GM21786 (cell line): ENCODE results near the gene GTPBP3.

ENCODE experiments used
- ATAC-seq: cut with Tn5 transposase; IDR thresholded peaks from one replicate; pipeline ENCODE4 v1.9.1; 2021; ENCODE audit not compliant: unreplicated experiment

The GTPBP3 gene

DNA sequence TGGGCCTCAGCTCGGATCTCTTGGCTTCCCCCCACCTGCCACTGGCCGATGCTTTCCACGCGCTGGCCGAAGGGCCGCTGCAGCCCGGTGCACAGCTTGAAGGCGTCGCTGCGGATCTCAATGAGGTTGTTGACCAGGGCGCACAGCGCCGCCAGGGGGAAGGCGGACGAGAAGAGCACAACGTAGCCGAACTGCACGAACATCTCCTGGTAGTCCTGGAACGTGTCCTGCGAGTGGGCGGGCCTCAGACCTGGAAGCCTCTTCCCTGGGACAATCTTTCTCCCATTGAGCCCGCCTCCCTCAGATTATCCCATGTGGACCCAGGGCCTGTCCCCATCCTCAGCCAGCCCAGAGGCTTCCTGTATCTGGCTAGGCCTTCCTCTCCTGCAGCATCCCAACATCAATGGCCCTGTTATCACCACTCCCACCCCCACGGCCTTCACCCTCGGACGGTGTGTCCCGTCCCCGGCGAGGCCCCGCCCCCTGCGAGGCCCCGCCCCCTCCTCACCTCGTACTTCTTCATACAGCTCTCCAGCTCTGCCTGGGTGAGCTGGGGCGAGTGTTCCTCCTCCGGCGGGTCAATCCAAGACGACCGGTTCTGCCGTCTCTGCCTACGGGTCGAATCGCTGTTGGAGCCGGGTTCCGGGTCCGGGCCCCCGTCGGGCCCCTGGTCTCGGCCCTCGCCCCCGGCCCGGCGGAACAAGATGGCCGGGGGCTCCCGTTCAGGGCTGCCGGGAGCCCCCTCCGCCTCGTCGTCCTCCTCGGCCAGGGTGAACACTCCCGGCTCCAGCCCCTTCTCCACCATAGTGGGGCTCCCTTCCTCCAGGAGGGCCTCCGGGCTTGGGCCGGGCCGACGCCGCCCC lies 9.5 kb upstream of the GTPBP3 start:
- ATAC-seq: no peak

DNA sequence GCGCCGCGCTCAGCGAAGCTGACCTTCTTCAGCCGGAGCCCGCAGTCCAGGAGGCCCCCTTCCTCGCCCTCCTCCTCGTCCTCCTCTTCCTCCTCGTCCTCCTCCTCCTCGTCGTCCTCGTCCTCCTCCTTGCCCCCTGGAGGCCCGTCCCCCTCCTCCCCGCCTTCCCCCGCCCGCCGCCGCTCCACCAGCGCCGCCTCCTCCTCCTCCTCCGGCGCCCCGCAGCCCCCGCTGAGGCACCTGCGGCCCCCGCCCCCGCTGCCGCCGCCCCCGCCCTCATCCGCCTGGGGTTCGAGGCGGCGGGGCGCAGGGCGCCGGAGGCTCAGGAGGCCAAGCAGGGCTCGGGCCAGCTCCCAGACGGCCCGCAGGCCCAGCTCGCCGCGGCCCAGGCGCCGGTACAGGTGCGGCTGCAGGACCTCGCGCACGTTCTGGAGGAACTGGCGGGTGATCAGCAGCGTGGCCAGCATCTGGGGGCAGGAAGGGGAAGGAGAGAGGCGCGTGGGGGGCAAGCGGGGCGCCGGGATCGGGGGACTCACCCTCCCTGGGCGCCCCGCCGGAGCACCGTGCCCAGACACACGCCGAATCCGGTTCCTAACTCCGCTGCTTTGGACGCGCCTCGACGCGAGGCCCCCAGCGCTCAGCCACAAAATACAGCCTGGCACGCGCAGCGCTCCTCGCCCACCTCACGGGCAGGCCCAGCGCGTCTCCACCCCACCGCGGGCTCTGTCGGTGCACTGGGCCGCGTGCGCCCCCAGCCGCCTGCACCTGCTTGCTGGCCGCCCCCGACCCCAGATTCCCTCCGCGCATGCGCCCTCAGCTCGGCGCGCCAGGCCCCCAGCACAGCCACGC lies 8.6 kb upstream of the GTPBP3 start:
- no peak for ATAC-seq

DNA sequence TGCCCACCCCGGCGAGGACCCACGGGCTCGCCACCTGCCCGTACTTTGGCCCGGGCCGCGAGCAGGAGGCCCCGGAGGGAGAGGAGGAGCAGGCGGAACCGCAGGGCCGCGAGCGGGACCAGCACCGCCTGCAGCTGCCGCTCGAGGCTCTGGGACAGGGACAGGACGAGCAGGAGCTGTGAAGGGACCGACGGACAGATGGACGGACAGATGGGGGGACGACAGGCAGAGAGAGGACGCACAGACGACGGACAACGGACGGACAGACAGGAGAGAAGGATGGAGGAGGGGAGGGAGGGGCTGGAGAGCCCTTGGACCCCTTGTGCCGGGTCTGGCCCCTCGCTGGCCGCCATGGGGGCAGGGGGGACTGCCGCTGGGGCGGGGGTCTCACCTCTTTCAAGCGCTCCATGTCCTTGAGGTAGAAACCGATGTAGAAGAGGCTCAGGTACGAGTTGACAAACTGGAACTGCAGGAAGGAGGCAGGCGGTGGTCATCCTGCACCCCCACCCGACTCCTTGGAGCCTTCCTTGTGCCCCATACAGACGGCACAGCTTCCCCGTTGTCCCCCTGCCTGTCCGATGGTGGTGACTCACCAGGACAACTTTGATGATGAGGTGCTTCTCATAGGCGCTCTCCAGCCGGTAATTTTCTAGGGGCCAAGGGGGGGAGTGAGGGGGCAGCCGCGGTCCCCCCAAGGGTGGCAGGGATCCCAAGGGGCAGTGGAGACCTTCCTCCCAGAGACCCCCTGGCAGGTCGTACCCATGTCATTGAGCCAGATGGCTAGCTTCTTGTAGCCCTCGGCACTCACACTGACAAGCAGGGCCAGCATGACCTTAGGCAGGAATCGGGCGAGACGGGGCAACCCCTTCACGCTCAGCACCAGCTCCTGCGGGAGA lies 7.7 kb upstream of the GTPBP3 start:
- ATAC-seq: no peak

DNA sequence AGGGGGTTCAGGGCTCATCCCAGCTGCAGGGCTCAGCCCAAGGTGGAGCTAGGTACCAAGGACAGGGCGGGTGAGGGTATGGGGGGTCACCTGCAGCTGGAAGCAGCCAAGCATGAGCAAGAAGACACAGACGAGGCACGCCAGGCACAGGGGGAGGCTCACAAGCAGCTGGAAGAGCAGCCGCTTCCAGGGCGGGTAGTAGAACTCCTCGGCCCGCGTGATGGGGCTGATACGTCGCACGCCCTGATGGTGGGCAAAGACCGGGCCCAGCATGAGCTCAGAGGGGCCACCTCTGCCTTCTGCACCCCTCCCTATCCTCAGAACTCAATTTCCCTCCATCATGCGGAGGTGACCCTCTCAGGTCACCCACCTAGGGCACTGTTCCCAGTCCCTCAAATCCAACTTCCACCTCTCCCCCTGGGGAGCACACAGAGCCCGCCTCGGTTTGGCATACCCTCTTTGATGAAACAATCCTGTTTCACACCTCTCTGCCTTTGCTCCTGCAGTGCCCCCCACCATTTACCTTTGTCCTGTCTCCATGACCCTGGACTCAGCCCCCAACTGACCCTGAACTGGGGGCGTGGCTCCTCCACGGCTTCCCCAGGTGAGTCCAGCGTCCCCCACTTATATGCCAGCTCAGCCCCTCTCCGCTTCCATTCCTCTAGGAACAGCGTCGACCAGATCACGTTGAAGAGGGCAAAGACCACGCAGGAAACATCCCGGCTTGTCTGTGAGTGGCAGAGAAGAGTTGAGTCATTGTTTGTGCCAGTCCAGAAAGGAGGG lies 6.9 kb upstream of the GTPBP3 start:
- ATAC-seq: no peak

DNA sequence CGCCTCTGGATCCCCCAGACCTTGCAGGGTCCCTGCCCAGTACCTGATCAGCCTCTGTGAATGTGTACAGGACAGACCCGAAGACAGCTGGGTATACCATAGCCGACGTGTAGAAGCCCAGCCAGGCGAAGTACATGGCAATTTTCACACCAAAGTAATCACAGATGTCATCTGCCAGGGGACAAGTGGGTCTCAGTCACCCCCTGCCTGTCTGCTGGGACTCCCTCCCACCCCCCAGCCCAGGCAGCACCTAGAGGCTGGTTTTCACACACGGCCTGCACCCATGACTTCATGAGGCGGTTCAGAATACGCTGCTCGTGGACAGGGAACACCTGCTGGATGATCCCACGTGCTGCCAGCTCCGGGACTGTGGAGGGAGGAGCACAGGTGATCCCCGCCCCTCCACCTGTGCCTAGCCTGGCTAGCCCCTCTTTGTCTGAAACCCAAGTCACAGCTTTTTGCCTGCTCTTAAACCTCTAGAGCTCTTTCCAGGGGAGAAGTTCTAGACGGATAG lies 6.3 kb upstream of the GTPBP3 start:
- no peak for ATAC-seq

DNA sequence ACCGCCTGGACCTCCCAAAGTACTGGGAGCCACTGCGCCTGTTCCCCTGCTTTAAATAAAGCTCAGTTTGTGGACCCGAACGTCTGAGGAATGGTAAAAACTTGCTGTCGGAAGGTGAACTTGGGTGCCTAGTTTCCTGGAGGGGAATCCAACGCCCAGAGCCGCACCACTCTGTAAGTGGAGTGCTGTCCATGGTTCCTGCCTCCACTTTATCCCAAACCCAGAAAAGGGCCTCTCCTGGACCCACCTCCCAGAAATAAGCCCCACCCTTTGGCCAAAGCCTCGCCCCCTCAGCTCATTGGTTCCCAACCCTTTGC lies 5.0 kb upstream of the GTPBP3 start:
- no peak for ATAC-seq

DNA sequence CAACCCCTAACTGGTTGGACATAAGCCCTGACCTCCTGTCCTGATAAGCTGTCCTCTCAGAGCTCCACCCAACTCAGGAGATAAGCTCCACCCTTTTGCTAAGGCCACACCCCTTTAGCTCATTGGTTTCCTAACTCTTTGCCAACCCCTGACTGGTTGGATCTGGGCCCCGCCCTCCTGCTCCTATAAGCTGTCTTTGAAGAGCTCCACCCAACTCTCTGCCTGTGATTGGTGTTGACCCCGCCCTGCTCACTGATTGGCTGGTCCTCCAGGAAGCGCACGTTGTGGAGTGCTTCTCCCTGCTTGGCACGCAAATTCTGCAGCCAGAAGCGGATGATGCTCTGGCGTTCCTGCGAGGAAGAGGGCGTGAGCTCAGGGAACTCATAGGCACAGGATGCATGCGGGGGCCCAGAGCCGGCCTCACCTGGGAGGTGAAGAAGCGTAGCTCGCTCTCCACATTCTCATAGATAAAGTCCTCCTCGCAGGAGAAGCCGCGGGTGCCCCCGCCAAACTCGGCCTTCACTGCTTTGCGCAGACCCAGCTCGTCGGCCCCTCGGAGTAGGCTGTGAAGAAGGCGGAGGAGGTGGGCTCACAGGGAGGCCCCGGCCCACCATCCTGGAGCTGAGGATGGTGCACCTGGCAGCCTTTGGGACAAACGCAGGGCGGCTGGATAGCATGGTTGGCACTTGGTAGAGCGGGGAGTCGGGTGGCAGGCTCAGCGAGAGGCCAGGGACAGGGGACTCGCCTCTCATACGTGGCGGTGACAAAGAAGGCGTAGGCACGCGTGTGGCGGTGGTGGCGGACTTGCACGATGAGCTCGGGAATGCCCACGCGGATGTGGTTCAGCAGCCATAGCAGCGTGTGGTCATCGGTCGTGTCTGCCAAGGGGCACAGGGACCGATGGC lies 4.4 kb upstream of the GTPBP3 start:
- ATAC-seq: no peak

DNA sequence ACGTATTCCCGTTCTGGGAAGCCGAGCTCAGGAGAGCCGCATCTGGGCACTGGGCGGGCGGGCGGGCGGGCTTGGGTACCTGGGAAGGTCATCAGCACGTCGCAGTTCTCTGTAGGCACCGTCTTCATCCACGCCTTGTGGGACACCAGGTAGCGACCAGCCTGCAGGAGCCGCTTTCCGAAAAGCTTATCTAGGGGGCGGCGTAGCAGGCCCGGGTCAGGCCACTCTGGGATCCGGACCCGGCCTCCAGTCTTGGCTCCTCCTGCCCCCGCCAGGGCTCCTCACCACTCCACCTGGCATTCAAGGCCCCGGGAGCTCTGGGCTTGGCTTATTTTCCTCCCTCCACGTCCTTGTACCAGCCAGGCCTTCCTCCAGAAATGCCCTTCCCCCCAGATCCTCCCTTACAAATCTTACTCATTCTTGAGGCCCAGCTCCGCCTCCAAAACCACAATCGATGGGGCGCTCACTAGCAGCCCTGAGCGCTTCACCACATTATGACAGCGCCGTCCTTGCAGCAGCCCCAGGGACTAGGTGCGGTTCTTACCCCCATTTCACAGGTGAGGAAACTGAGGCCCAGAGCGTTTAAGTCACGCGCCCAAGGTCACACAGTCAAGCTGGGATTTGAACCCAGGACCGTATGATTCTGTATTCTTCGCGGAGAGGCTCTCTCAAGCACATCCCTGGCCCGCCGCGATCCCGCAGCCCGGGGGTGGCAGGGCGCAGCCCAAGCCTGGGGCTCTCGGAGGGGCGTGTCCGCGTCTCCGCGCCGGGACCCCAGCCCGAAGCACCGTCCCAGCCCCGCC lies 3.5 kb upstream of the GTPBP3 start:
- no peak for ATAC-seq

DNA sequence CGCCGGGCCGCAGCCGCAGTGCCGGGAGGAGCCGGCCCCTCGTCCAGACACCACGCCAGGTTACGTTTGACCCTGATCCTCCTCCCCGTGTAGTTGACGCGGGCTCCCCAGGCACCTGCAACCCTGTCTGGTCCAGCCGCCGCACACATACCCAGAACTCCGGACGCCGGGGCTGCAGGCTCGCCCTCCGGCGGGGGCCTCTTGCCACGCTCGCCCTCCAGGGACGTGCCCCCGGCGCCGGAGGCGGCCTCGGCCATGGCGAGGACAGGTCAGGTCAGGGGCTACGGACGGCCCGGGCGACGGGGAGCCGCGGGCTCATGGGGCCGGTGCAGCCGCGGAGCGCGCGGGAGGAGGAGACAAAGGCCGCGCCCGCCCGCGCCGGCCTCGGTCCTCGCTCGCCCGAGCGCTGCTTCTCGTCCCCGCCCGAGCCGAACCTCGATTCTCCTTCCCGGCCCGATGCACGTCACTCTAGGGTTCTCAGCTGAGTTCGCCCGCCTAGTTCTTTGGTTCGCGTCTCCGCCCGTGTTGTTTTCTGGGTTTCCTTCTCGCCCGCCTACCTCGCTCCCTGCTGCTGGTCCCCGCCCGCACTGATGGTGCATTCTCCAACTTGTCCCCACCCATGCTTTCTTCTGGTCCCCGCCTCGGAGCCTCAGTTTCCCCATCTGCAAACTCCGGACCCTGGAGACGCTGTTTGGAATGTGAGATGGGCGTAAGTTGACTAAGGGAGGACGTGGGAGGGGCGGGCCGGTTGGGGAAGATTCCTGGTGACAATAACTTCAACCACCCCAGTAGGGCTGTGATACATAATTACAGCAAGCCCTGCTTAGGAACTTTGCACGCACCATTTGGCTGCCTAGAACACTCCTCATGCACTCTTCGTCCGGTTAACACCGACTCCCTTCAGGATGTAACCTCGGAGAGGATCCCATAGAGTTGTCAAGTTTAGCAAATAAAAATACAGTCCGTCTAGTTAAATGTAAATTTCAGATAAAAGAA lies 2.6 kb upstream of the GTPBP3 start, which contains the start of gene ANO8:
ANO8 (minus strand) TSS at position 442 of the 996 bp plus-strand sequence; CDS start at position 257, 185 bp downstream.
- ATAC-seq: no peak

DNA sequence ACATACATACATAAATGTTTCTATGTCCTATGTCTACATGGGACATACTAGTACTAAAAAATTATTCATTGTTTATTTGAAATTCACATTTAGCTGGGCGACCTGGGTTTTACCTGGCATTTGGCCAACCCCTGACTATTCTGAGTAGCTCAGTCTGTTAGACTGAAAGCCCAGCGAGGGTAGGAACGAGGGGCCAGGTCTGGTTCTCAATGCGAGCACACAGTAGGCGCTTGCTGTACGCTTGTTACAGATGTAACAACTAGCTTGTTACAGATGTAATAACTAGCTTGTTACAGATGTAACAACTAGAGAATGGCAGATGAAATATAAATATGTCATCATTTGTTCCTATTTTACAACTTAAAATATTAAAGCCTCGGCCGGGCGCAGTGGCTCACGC lies 1.8 kb upstream of the GTPBP3 start:
- no peak for ATAC-seq

DNA sequence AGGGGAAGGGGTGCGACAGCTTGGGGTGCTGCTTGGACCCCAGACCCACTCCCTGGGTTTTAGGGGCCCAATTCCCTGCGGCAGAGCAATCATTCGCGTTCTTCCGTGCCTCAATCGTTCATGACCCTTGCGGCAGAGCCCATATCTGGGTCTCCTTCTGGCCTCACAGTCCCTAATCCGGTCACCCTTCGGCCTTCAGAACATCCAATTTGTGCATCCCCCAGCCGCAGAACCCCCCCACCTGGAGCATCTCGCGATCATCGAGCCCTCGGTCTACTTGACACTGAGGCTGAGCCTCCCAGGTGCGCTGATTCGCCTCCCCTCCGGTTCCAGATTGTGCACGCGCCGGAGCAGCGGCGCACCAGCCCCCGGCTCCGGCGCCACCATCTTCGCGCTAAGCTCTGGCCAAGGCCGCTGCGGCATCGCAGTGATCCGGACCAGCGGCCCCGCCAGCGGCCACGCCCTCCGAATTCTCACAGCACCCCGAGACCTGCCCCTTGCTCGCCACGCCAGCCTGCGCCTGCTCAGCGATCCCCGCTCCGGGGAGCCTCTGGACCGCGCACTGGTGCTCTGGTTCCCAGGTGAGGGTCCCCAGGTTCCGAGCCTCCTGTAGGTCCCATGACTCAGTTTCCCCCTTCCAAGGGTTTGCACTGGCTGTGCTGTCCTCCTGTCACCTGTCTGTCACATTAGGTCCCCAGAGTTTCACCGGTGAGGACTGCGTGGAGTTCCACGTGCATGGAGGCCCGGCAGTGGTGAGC lies 501 bp downstream of the GTPBP3 start:
- ATAC-seq: no peak

DNA sequence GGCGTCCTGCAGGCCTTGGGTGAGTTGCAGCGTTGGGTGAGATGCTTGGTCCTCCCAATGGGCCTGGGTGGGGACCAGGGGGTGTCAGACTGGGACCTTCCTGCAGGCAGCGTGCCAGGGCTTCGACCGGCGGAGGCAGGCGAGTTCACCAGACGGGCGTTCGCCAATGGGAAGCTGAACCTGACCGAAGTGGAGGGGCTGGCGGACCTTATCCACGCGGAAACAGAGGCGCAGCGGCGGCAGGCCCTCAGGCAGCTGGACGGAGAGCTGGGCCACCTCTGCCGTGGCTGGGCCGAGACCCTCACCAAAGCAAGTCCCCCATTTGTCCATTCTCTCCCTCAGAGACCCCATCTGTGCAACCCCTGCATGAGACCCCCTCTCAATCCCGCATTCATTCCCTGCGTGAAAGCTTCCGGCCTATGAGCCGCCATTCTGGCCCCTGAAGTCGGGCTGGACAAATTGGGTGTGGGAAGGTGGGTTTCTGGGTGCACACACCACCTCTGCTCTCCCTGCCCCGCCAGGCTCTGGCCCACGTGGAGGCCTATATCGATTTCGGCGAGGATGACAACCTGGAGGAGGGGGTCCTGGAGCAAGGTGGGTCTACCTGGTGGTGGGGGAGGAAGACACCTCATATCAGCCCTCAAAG lies 1.2 kb downstream of the GTPBP3 start:
- no peak for ATAC-seq

DNA sequence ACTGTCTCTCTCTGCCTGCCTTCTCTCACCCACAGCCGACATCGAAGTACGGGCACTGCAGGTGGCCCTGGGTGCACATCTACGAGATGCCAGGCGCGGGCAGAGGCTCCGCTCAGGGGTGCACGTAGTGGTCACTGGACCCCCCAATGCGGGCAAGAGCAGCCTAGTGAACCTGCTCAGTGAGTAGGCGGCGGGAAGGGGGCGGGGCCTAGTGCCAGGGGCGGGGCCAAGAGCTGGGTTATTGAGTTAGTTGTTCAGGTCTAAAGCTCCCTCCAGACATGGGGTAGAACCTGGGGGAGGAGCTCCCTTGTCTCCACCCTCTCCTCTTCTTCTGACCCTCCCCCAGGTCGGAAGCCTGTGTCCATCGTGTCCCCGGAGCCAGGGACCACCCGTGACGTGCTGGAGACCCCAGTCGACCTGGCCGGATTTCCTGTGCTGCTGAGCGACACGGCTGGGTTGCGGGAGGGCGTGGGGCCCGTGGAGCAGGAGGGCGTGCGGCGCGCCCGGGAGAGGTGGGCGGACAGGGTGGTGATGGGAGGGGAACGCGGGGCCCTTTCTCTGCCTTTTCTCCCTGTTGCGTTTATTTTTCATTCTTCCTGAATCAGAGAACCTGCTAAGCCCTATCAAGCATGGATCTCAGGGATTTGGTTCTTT lies 1.9 kb downstream of the GTPBP3 start:
- ATAC-seq: no peak

DNA sequence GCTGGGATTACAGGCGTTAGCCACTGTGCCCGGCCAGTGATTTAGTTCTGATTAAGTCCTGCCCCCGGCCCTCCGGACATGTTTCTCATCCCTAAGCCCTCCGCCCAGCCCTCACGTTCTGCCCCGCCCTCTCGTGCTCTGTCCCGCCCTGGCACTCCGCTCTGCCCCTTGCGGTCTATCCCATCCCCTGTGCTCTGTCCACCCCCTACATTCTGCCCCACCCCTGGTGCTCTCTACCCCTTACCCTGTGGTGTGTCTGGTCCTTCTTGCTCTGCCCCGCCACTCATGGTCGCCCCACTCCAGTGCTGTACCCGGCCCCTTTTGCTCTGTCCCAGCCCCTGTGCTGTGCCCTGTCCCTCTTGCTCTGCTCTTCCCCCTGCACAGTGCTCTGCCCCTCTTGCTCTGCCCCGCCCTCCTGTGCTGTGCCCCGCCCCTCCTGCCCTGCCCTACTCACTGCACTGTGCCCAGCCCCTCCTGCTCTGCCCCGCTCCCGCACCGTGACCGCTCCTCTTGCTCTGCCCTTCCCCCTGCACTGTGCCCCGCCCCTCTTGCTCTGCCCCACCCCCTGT lies 3.0 kb downstream of the GTPBP3 start:
- no peak for ATAC-seq

DNA sequence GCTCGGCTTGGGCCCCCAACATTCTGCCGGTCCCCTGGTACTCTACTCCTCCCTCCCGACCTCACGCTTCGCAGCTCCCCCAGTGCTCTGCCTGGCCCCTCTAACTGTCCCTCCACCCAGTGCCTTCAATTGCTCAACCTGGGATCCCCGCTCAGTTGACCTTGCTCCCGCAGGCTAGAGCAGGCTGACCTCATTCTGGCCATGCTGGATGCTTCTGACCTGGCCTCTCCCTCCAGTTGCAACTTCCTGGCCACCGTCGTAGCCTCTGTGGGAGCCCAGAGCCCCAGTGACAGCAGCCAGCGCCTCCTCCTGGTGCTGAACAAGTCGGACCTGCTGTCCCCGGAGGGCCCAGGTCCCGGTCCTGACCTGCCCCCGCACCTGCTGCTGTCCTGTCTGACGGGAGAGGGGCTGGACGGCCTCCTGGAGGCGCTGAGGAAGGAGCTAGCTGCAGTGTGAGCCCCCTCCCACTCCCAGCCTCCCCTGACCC lies 3.6 kb downstream of the GTPBP3 start:
- no peak for ATAC-seq
